Stimulated activated CD4-positive, alpha-beta T cell treated with anti-CD3 and anti-CD28 coated beads, Interleukin-1b, Interleukin-23, amount 100 ng/mL, for 4 hours (primary cell): ENCODE measurements around the gene MEGF11.

Experiments
- DNase-seq, 2 donors: peaks; one replicate each; pipeline ENCODE4 v3.0.0-alpha.2; 2020; ENCODE audit warnings: low read depth in 2 of 2

Gene MEGF11

DNA sequence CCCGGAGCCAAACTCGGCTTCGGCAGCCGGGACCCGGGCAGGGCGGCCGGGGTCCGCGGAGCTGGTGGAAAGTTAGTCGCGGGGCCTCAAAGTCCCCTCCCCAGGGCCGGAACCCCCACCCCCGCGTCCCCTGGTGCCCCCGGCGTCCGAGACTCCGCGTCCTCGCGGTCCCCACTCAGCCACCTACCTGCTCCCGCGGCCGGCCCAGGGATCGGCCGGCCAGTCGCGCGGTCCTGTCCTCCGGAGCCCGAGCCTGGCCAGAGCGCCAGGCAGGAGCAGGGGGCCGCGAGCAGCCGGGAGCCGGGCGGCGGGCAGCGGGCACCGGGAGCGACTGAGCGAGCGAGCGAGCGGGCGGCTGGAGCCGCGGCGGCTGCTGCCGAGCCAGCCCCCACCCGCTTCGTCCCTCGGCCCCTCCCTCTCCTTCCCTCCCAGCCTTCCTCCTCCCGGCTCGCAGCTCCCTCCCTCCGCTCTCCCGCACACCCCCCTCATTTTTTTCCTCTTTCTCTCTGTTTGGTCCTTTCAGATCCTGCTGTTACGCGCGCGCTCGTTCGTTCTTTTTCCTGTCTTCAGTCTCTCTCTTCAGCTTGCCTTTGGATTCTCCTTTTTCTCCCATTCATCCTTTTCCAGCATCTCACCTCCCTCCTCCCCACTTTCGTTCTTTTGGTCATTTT, at the start of gene MEGF11:
Gene MEGF11, minus strand, starts transcription at position 333 of the 671 bp plus-strand sequence. CDS start 125,347 bp downstream, outside the sequence.
- no peak for DNase-seq

DNA sequence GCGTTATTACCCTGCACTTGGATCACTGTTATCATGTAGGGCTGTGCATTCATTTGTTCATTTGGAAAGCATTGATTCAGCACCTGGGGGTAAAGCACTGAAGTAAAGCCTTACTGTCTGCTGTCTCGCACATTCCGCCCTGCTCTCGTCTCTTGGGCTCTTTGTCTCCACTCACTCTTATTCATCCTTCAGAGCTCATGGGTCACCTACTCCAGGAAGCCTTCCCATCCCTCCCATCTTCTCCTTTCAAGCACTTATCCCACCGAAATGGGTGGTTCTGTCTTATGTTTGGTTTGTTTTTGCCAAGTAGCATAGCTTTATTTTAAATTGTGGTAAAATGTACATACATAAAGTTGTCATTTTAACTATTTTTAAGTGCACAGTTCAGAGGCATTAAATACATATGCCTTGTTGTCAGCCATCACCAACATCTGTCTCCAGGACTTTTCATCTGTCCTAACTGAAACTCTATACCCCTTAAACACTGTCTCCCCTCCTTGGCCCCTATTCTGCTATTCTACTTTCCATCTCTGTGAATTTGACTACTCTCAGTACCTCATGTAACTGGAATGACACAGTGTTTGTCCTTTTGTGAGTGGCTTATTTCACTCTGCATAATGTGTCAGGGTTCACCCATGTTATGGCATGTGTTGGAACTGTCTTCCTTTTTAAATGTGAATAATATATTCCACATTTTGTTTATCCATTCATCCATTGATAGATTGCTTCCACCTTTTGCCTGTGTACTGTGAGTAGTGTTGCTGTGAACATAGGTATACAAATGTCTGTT, 49.1 kb upstream of the MEGF11 start:
- no peak for DNase-seq

DNA sequence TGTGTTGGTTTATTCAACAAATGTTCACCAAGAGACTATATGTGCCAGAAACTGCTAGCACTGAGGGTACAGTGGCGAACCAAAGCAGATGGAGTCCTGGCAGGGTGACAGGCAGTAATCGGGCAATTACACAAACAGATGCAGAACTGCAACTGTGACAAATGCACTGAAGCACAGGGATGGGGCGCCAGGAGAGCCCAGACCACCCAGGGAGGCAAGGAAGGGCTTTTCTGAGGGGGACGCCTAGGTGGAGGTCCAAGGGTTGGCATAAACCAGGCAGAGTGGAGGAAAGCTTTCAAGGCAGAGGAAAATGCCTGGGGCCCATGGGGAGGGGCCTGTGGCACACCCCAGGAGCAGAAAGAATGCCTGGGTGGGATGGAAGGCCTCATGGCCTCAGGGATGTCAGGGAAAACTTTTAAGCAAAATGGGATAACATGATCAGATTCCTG, 45.3 kb upstream of the MEGF11 start:
- no peak for DNase-seq

DNA sequence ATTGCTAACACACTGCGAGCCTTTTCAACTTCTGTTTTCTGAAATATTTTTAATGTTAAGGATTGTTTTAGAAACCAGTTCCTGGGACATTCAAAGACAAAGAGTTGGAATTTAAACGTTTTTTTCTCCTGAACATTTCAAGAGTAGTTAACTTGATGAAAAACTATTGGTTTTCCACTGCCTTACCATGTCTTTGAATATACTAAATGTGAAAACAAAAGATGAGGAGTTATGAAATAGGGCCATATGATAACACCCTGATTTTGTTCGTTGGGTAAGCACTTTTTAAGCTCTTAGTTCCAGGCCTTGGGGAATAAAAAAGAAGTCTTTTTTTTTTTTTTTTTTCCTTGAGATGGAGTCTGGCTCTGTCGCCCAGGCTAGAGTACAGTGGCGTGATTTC, 42.6 kb upstream of the MEGF11 start:
- no peak for DNase-seq

DNA sequence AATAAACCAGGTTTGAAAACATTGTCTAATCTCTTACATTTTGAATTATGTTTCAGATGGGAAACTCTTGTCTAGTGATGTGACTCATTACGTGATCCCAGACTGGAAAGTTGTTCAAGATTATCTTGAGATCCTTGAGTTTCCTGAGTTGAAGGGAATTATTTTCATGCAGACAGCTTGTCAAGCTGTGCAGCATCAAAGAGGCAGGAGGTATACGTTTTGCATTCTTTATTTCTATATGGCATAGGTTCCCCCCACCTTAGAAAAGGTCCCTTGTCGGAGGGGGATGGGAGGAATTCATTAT, 41.3 kb upstream of the MEGF11 start:
- no peak for DNase-seq

DNA sequence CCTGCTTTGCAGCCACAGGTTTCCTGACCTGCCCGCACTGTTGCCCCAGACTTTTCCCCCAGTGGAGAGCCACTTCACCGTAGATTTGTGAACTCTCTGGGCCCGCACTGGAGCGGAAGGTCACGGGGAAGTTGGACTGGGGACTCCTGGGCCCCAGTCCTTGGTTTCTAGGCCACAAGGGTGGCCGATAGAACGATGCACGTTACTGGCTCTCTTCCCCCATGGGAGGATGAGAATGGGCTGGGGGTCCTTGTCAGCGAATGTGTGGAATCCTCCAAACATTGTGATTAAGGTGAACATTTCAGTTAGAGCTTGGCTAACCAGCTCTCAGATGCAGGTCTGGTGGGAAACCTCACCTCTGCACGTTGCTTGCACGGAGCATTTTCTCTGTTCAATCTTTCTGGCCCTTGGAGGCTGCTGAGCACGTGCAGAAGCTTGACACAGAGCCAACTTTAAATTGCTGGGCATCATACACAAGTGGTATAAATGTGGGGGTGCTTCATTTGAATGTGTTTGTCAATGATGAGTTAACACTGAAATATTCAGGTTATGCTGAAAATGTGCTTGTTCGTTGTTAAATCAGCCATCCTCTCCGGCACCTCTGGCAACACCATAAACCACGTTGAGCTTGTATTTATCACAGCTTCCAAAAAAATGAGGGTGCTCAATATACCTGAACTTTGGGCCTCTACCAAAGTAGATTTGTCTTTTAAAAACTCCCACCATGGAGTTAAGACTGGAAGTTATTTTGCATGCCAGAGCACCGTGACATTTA, 40.8 kb upstream of the MEGF11 start:
- DNase-seq: no peak

DNA sequence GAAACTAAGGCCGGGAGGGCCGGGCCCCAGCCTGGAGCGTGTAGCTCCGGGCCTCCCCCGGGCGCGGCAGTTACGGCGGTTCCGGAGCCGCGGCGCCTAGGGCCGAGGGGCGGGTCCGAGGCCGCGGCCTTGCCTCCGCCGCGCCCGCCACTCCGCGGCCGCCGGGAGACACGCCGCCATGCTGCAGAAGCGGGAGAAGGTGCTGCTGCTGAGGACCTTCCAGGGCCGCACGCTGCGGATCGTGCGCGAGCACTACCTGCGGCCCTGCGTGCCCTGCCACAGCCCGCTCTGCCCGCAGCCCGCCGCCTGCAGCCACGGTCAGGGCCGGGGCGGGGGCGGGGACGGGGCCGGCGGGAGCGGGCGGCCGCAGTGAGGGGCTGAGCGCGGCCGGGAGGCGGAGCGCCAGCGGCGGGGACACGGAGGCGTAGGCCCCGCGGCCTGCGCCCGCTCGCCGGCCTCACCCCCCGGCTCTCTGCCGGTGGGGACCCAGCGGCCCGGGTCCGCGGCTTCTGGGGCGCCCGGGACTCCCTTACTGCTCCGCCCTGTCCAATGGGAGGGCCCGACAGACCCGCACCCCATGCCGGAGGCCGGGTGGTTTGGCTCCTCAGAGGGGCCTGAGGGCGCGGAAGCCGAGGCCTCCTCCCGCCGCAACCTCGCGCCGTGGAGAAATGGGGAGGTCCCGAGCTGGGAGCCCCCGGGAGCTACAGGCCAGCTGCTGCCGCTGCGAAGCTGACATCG, 40.0 kb upstream of the MEGF11 start, which contains the start of gene DIS3L:
Gene DIS3L, plus strand, starts transcription at position 150 of the 738 bp plus-strand sequence. Its CDS starts 29 bp downstream, at position 179.
- DNase-seq: peak; percentile 37 to 57

DNA sequence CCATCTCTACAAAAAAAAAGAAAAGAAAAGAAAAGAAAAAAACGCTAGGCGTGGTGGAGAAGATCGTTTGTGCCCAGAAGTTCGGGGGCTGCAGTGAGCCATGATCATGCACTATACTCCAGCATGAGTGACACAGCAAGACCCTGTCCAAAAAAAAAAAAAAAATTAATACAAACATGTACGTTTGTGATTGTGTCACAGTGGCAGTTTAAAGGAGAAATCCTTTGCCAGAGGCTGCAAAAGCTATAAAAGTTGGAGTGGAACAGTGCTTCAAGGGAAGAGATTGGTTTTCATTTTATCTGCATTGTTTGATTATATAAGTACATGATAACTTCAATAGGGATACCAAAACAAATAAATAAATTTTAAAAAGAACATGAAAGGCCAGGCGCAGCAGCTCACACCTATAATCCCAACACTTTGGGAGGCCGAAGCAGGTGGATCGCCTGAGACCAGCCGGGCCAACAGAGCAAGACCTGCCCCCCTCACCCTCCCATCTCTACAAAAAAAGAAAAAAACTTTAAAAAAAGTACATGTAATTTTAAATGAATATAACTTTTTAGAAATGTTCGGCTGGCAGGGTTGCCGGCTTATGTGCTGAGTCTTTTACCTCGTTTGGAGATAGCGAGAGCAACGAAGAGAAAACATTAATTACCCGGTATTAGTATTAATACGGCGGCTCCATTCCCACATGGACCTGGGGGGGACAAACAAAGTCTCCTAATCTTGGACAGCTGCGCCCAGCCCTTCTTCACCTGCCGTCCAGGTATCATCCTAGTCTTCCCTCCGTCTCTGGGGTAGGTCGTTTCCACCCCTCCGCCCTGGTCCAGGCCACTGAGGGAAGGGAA, 39.2 kb upstream of the MEGF11 start:
- no peak for DNase-seq

DNA sequence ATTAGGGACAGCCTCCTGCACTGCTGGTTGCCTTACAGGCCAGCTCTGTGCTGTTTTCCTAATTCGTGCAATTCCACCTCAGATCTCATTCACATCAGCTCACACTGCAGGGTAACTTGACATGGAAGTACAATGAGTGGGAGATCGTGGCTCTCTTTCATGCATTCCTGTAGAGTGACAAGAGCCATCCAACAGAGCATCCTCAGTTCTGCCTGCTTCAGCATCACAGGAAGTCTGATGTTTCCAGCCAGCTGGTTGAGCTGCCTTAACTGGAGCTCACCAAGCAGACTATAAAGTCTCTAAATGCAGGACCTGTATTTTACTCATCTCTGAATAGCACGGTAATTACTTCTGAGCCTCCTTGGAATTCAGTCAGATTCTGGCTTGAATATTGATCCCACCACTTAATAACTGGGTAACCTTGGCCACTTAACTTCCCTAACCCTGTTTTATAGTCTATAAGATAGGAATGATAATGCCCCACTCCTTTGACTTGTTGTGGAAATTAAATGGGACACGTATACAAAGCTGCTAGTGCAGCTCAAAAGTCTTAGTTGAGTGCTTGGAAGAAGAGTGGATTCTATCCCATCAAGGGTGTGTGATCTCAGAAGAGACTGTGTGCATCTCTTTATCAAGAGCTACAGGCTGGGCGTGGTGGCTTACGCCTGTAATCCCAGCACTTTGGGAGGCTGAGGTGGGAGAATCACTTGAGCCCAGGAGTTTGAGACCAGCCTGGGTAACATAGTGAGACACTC, 38.4 kb upstream of the MEGF11 start:
- no peak for DNase-seq

DNA sequence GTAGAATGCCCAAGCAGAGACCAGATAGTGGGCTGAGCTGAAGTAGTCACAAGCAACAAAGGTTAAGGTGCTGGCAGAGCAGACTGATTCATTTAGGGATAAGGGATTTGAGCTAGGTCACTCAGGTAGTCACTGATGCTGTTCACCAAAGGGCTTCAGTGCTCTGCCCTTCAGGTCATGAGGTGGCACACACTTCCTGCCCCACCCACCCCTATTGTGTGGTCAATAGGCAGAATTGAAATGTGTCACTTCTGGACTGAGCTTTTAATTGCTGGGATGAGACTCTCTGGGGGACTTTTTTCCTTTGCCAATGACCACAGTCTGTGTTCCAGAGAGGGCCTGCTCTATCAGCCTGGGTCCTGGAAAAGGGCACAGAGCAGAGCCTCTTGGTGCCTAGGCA, 37.0 kb upstream of the MEGF11 start:
- DNase-seq: no peak

DNA sequence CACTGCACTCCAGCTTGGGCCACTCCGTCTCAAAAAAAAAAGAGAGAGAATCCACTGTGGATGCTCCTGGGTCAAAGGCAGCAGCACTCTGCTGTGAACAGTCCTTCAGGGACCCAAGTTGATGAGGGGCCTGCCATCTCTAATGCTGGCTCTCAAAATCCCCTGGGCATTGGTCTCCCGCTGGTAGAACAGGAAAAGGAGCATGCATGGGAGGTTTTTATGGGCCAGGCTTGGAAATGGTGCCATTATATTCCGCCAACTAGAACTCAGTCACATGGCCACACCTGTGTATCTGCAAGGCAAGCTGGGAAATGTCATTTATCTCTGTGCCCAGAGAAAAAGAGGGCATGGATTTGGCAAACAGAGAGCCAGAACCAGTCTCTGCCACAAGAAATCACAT, 36.5 kb upstream of the MEGF11 start:
- no peak for DNase-seq

DNA sequence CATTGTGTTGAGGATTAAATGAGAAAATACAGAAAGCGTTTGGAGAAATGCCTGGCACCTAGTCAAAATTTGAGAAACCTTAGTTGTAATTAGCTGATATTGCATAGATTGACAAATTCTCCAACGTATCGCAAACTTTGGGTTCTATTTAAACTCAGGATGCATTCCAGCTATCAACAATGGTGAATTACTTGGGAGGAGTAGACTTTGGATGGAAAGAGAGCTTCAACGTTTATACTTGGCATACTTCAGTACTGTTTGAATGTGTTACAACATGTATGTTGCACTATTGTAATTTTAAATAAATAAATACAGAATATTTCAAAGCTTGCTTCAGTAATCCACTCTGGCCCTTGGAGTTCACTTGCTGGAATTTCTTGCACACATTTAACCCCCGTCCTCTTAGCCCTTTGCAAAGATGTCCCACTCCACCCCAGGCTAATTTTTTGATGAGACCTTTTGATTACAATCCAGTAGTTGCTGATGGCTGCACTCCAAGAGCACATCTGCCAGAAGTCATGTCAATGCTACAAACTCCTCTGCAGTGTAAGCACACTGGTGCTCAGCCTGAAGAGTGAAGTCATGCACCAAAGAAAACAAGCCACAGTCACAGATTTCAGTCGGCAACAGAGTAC, 35.1 kb upstream of the MEGF11 start:
- no peak for DNase-seq

DNA sequence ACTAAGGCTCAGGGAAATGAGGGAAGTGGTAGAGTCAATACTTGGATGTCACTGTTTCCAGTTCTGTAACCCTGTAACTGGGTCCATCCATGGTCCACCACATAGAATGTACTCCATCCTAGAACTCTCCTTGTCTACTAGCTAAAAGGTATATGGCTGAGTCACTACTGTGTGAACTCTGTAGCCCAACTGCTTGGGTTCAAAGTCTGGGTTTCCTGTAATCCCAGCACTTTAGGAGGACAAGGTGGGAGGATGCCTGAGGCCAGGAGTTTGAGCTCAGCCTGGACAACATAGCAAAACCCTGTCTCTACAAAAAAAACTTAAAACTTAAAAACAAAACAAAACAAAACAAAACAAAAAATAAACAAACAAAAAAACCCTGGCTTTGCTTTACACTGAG, 34.5 kb upstream of the MEGF11 start:
- no peak for DNase-seq

DNA sequence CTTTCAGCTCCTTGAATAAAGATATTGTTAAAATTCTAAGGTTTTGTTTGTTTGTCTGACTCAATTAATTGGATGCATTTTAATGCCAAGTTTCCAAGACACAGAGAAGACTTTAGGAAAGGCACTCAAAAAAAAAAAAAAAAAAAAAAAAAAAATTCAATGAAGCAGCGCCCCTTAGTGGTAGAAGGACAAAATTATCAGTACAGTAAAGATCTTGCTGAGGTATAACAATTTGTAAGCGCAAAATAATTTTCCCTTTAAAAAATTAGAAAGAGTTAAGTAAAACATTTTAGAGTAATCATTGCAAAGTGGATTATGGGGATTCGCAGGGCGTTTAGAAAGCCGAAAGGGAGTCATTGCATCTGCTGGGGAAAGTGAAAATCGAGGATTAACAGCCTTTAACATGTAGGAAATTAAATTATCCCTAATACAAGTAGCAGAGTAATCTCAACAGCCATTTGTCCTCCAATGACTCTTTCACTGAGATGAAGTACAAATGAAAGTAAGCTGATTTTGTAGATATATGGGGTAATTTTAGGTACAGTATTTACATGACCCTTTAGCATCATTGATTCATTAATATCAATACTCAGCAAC, 34.0 kb upstream of the MEGF11 start:
- no peak for DNase-seq

DNA sequence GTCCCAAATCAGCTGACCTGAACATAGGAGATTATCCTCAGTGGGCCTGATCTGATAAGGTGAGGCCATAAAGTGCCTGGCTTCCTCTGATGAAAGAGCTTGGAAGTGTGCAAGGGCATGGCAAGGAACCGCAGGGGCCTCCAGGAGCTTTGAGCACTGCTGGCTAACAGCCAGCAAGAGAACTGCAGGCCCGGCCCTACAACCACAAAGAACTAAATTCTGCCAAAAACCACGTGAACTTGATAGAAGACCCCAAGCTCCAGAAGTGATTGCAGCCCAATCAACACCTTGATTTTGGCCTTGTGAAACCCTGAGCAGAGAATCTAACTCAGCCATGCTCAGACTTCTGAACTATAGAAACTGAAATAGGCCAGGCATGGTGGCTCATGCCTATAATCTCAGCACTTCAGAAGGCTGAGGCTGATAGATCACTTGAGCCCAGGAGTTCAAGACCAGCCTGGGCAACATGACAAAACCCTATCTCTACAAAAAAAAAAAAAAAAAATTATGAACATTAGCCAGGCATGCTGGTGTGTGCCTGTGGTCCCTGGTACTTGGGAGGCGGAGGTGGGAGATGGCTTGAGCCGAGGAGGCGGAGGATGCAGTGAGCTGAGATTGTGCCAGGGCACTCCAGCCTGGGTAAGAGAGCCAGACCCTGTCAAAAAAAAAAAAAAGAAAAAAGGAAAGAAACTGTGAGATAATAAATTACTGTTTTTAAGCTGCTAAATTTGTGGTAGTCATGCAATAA, 32.2 kb upstream of the MEGF11 start:
- DNase-seq: no peak

DNA sequence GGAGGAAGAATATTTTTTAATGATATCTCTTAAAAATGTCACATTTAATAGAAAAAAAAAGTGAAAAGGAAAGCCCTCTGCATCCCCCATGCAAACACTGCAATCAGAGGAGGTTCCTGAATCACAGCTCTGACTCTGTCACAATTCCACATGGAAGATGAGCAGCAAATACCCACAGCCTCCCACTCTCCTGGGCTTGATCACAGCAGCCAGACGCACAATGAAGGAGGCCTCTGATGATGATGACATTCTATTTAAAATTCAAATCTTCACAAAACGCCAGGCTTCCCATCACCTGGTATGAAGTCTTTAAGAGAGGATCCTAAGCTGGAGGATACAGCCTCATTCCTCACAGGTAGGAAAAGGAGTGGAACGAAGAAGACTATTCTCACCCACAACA, 30.7 kb upstream of the MEGF11 start:
- DNase-seq: no peak

DNA sequence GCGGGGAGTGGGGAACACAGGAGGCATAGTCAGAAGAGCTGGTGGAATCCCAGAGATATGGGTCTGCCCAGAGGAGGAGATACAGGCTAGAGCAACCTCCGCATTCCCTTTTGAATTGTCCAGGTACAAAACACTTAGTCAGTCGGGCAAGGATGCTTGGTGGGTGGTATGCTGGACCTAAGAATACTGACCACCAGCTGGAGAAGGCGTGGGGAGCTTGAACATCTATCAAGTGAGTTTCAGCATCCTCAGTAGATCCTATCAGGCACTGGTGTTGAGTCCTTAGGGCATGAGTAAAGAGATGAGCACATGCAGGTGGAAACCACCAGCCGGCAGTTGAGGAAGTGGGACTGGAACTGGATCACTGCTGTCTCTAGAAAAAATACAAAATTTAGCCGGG, 25.1 kb upstream of the MEGF11 start:
- no peak for DNase-seq

DNA sequence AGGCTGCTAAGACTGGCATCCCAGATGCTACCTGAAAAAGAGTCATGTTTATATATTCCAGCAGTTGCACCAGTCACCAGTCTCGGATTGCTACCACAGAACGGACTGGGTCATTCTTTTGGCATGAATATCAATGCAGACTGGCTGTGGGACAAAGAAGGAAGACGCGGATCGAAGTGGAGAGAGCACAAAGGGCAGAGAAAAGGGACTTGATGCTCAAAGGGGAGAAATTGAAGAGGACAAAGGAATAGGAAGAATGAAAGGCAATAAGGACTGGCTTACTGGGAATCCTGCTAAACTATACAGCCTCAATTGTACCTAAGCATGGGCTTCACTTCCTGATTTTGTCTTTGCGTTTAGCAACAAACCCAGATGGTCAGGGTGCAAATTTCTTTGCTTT, 24.5 kb upstream of the MEGF11 start:
- DNase-seq: no peak

DNA sequence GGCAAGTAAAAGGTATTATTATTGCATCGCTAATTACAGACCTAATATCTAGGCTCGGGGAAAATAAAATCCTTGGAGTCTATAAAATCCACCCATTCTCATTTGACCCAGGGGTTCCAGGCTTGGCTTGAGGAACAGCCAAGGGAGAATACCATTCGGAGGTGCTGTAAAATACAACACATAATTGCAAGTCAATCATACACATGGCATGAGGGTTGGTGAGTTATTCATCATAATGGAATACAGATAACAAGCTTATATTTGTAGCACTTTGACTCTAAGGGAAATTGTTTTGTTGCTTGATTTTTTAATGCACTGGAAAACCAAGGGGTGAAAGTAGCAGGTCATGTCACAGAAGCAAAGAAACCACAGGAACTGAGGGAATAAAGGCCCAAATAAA, 23.0 kb upstream of the MEGF11 start:
- no peak for DNase-seq
